ENCODE data around the gene PRKACG.
"Not testable (repeated sequence)": the region's sequence is repeated elsewhere in the genome, so short reads cannot be mapped to it uniquely, and the experiment has no call there.

PRKACG gene

DNA sequence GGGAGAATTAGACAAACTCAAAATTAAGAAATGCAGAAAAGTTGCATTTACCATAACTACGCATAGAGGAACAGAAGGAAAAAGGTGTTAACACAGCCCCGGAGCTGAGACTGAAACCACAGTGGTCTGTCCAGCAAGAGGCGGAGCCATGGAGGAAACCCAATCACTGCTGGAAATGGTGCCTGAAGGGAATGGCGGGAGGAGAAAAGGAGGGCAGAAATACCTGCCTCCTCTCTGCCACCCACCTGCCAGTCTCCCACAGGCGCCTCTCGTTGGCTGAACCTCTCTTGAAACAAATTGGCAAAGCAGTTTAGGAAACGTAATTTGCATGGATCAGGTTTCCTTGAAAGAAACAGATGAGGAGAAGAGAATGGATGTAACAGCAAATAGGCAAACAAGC is 9.7 kb upstream of the PRKACG start:
- no peak for DNase-seq

- no peak for DNase-seq
These were observed 6.6 kb upstream of the PRKACG start for GRCh38 chr9:69020301-69021145.

- DNase-seq = no peak
These were observed 5.9 kb upstream of the PRKACG start for GRCh38 chr9:69019808-69020207.

GRCh38 chr9:69018737-69019136 is 4.8 kb upstream of the PRKACG start:
- no peak for DNase-seq

DNA sequence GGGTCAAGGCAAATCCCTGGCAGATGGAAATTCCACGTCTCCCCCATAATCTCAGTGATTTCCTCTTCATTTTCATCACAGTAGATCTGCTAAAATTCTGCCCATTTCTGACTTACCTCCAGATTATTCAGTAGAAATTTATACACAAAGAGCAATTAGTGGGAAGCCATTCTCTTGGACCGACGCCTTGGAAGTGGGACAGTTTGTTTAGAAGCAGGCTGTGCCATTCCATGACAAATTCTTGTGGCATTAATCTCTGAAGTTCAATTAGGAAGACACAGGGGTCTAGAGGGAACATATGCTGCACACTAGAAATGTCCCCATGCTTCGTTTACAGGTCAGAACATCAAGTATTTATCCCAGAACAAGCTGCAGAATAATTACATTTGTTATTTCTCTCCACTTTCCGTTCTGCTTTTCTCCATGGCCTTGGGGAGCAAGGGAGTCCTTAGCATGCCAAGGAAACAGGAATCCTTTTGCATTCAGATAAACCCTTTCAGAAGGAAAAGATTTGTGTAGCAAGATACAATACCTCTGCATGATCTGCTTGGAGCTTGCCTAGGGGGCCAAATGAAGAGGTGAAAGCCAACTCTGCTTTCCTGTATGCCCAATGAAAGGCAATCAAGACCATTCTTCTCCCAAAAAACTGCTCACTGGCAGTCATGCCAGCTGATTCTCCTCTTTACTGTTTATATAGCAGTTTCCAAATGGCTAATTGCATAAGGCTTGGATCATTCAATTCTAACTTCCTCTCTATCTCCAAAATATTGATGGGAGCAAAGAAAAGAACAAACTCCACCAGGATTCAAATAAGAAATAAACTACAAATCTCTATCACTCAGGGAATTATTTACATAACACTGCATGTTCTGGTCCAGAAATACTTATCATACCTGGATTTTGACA is 2.5 kb upstream of the PRKACG start:
- no peak for DNase-seq

GRCh38 chr9:69013382-69013727 is 558 bp downstream of the PRKACG start:
- DNase-seq = no peak

- no peak for DNase-seq
These were observed 1.1 kb downstream of the PRKACG start for GRCh38 chr9:69012696-69013381.

DNA sequence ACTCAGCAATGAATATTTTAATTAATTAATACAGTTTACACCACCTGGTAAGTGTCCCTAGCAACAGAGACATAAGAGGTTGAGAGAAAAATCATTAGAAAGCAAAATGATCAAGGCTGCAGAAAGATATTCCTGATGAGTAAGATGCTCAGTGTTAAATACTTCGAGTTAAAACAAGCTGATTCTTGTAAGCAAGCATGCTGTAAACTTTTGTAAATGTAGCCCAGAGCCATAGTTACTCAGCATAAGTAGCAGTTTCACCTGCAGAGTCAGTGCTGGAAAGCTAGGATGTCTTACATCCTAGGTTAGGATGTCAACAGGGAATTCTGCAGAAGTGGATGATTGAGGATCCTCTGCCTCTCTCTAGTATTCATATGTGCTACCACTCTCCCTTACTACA is 4.2 kb downstream of the PRKACG start:
- no peak for DNase-seq

GRCh38 chr9:69004836-69005235 is 9.1 kb downstream of the PRKACG start:
- DNase-seq = no peak

- DNase-seq = no peak
These were observed 10.9 kb downstream of the PRKACG start for GRCh38 chr9:69003051-69003450.

GRCh38 chr9:69001921-69002320 is 12.0 kb downstream of the PRKACG start:
- DNase-seq = no peak

DNA sequence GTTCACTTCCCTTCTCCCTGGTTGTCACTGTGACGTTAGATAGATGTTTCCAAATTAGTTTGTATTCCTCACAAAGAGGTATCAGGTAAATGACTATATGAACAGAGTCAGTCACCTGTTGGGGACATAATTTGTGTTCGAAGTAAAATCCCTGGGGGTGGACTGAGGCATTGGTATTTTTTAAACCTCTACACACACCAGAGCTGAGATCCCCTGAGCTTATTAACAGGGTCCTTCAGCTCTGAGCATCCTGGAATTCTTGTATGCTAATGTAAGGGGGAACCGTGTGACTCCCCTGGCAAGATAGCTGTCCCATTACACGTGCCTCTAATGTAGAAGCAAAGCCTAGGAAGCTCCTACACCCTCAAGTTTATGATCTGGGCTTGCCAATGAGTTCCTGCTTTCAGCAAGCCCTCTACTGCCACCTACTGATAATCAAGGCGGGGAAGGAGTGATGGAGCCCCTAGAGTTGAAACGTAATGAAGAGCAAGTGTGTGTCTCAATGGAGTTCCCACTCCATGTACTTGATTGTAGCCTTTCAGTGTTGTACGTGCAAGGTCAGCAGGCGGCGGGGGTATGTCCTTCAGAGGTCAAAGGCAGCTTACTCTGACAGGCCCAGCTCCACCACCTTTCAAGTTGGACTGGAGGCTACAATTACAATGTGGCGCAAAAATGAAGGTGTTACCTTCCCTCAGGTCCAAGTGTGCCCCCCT is 14.4 kb downstream of the PRKACG start:
- DNase-seq = peak; percentile 37

DNA sequence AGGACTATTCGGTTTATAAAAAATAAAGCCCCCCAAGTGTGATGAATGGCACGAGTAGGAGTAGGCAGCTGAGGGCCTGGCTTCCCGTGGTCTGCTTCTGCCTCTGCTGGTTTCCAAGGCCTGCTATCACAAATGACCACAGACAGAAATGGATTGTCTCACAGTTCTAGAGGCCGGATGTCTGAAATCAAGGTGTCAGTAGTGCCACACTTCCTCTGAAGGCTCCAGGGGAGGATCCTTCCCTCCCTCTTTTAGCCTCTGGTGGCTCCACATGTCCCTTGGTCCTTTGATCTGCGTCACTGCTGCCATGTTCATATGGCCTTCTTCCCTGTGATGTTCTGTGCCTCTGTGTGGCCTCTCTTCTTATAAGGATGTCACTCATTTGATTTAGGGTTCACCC is 15.1 kb downstream of the PRKACG start:
- no peak for DNase-seq

DNA sequence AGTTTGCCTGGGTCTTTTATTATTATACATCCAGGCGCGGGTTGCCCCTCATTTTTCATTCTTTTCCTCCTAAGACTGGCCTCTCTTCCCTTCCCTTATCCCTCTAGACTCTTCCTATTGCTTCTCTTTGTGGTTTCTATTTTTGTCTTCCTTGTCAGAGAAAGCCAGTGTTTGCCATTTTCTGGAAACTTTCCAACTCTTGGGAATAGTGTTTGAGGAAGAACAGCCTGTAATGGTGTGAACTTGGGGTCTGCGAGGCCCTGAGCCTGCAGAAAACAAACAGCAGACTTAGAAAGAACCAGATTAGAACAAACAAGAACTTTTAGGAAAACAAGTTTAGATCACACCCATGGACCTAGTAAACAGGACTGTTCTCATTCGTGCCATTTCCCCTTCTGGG is 15.5 kb downstream of the PRKACG start:
- no peak for DNase-seq

DNA sequence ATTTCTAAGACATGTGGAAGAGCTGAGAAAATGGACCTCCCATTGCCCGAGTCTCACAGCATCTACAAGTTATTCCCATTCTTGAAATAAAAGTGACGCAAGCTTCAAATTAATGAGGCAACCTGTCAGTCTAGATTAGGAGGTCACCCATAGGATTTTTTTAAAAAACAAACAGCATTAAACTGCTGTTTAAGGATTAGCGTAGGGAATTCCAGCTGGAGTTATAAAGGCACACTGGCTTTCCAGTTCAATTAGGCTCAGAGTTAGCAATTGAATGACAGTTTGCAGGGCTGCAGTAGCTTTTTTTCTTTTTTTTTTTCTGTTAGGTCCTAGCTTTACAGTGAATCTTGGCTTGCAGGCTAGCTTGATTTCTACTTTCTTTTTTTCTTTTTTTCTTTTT is 16.2 kb downstream of the PRKACG start:
- no peak for DNase-seq

GRCh38 chr9:68996462-68996861 is 17.5 kb downstream of the PRKACG start:
- DNase-seq = no peak

GRCh38 chr9:68995776-68996175 is 18.1 kb downstream of the PRKACG start:
- no peak for DNase-seq

GRCh38 chr9:68991457-68991856 is 22.5 kb downstream of the PRKACG start:
- no peak for DNase-seq

DNA sequence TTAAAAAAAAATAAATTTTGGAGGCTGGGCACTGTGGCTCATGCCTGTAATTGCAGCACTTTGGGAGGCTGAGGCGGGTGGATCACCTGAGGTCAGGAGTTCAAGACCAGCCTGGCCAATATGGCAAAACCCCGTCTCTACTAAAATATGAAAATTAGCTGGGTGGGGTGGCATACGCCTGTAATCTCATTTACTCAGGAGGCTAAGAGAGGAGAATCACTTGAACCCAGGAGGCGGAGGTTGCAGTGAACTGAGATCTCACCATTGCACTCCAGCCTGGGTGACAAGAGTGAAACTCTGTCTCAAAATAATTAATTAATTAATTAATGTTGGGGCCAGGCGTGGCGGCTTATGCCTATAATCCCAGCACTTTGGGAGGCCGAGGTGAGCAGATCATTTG is 27.0 kb downstream of the PRKACG start:
- not testable (repeated sequence) for DNase-seq

GRCh38 chr9:68983522-68984424 is 30.1 kb downstream of the PRKACG start:
- no peak for DNase-seq

- no peak for DNase-seq
These were observed 30.9 kb downstream of the PRKACG start for GRCh38 chr9:68983008-68983411.

- no peak for DNase-seq
These were observed 32.1 kb downstream of the PRKACG start for GRCh38 chr9:68981789-68982188.
